HFFc6 (cell line): ENCODE data around the gene NRIP2. TPM values are rescaled to one million over a fixed set of nuclear protein-coding genes. Genes with fewer than 3 reads are reported as not detected.

Experiments
- DNase-seq: peaks from one replicate; pipeline ENCODE4 v3.0.0-alpha.2; 2018
- H3K27ac Mint-ChIP-seq: 2 replicates; pipeline ENCODE4 v1.8.0; 2020; ENCODE audit warnings: mild to moderate bottlenecking, mixed read lengths
- H3K27me3 Mint-ChIP-seq: 2 replicates; pipeline ENCODE4 v1.8.0; 2021; ENCODE audit warnings: mild to moderate bottlenecking, moderate library complexity, mixed read lengths; ENCODE audit not compliant: insufficient read depth
- H3K36me3 Mint-ChIP-seq: 2 replicates; pipeline ENCODE4 v1.8.0; 2021; ENCODE audit warnings: low read depth, mixed read lengths
- H3K4me1 Mint-ChIP-seq: 2 replicates; pipeline ENCODE4 v1.8.0; 2020; ENCODE audit warnings: low read depth, mixed read lengths
- H3K4me3 Mint-ChIP-seq: 2 replicates; pipeline ENCODE4 v1.8.0; 2020; ENCODE audit warnings: mild to moderate bottlenecking, moderate library complexity, mixed read lengths
- H3K9me3 Mint-ChIP-seq: 2 replicates; pipeline ENCODE4 v1.8.0; 2020; ENCODE audit warnings: mild to moderate bottlenecking, mixed read lengths
- CTCF ChIP-seq: fragments of 200-600 bp; sonication (generic); IDR thresholded peaks from 2 replicates; pipeline ENCODE4 v1.5.0; 2021; ENCODE audit warnings: antibody characterized with exemption, mild to moderate bottlenecking
- total RNA-seq, 6 experiments: library from RNA; stranded (reverse); fragmentation: NEBNext Ultra II Directional; extraction: Animal tissue kit (Norgen Biotek cat#: 25700); gene quantifications; 2 replicates in 1 of 6; 3 replicates in 5 of 6; pipeline ENCODE4 v1.2.3, GENCODE V29; 2021

The NRIP2 gene
- total RNA-seq, 6 experiments from 2014 or later = not detected

GRCh38 chr12:2844786-2845185 is 10.0 kb upstream of the NRIP2 start:
- H3K4me1 Mint-ChIP-seq = peaks cover 20% of the 10 kb centered on the region
- 0 out of 2 replicates have a peak, but pooled peaks cover 4% of the 10 kb centered on the region for H3K36me3 Mint-ChIP-seq
- H3K4me3 Mint-ChIP-seq = no peak overlapping the region
- peak overlapping the region; percentile 42 for H3K27ac Mint-ChIP-seq
- no peak for DNase-seq
- no peaks in the 10 kb centered on the region for H3K9me3 Mint-ChIP-seq
- TF ChIP-seq CTCF = no peak
- peaks cover 2% of the 10 kb centered on the region; the same call in 1 of the 2 replicates for H3K27me3 Mint-ChIP-seq

- H3K27ac Mint-ChIP-seq = no peak overlapping the region
- H3K9me3 Mint-ChIP-seq = no peaks in the 10 kb centered on the region
- 0 out of 2 replicates have a peak, but pooled peaks cover 4% of the 10 kb centered on the region for H3K36me3 Mint-ChIP-seq
- DNase-seq = no peak
- TF ChIP-seq CTCF = no peak
- no peak overlapping the region for H3K4me3 Mint-ChIP-seq
- no peaks in the 10 kb centered on the region; the same call in 1 of the 2 replicates for H3K27me3 Mint-ChIP-seq
- H3K4me1 Mint-ChIP-seq = peaks cover 14% of the 10 kb centered on the region
Measured at GRCh38 chr12:2842948-2843347, 8.1 kb upstream of the NRIP2 start.

GRCh38 chr12:2841056-2841650 is 6.3 kb upstream of the NRIP2 start:
- no peak overlapping the region for H3K27ac Mint-ChIP-seq
- no peak overlapping the region for H3K4me3 Mint-ChIP-seq
- H3K36me3 Mint-ChIP-seq = 0 out of 2 replicates have a peak, but pooled peaks cover 4% of the 10 kb centered on the region
- H3K4me1 Mint-ChIP-seq = peaks cover 14% of the 10 kb centered on the region
- H3K9me3 Mint-ChIP-seq = no peaks in the 10 kb centered on the region
- TF ChIP-seq CTCF = no peak
- H3K27me3 Mint-ChIP-seq = no peaks in the 10 kb centered on the region
- DNase-seq = no peak

- Mint-ChIP-seq H3K36me3 (peaks cover 4% of the 10 kb centered on the region; the same call in 1 of the 2 replicates), H3K27me3 (peaks cover 8% of the 10 kb centered on the region), H3K27ac (no peak overlapping the region), H3K4me3 (no peak overlapping the region), H3K9me3 (no peaks in the 10 kb centered on the region), H3K4me1 (peaks cover 12% of the 10 kb centered on the region; the same call in 1 of the 2 replicates)
- no peak for DNase-seq
- no peak for TF ChIP-seq CTCF
Measured at GRCh38 chr12:2836574-2836973, 1.7 kb upstream of the NRIP2 start.

GRCh38 chr12:2835691-2836403 is 1.0 kb upstream of the NRIP2 start:
- H3K27me3 Mint-ChIP-seq = peaks cover 9% of the 10 kb centered on the region
- no peak for DNase-seq
- H3K27ac Mint-ChIP-seq = no peak overlapping the region
- TF ChIP-seq CTCF = no peak
- peaks cover 5% of the 10 kb centered on the region; the same call in 1 of the 2 replicates for H3K36me3 Mint-ChIP-seq
- H3K9me3 Mint-ChIP-seq = no peaks in the 10 kb centered on the region
- H3K4me1 Mint-ChIP-seq = peaks cover 12% of the 10 kb centered on the region; the same call in 1 of the 2 replicates
- H3K4me3 Mint-ChIP-seq = no peak overlapping the region
